Right cardiac atrium (tissue), 5 donors: Measurements from ENCODE around the gene TNN. TPM values are rescaled to one million over a fixed set of nuclear protein-coding genes. Genes with fewer than 3 reads are reported as not detected.

Experiments used
- ATAC-seq, 2 donors: fragments of 200-7000 bp; cut with Tn5 transposase; one replicate each; pipeline versions ENCODE4 v1.8.0 to v1.9.1; 2020; ENCODE audit warnings: moderate library complexity in 2 of 2, mild to moderate bottlenecking in 1 of 2
- DNase-seq, 3 donors: peaks; one replicate each; pipeline ENCODE4 v3.0.0-alpha.2; 2020
- H3K27ac ChIP-seq: one replicate; pipeline ENCODE4 v1.5.1; 2013; ENCODE audit warnings: mild to moderate bottlenecking, low read length, control low read depth, moderate library complexity
- H3K27me3 ChIP-seq: one replicate; pipeline ENCODE4 v1.6.1; 2013; ENCODE audit not compliant: control insufficient read depth, insufficient read depth
- H3K4me1 ChIP-seq: one replicate; pipeline ENCODE4 v1.6.1; 2013; ENCODE audit warnings: low read length; ENCODE audit not compliant: control insufficient read depth, insufficient read depth
- H3K4me3 ChIP-seq: one replicate; pipeline ENCODE4 v1.5.1; 2013; ENCODE audit warnings: low read length, control low read depth
- H3K9me3 ChIP-seq: one replicate; pipeline ENCODE4 v1.6.1; 2013; ENCODE audit warnings: low read length; ENCODE audit not compliant: control insufficient read depth
- WGBS: extraction: QIAGEN DNeasy Blood & Tissue Kit; methylation state at CpG from one replicate; pipeline ENCODE4 v1.1.7; 2013; 5-methylcytosine and 5-hydroxymethylcytosine counted together
- intact Hi-C, 4 donors: fragments of 100-400 bp; cut with DNase I; formaldehyde crosslinking; loops; one replicate each; pipeline versions ENCODE4 v1.11.0 to v1.14.0; 2022 to 2023
- polyA plus RNA-seq: library from polyadenylated mRNA; stranded (reverse); fragments of 200-250 nt; gene quantifications from one replicate; pipeline ENCODE4 v1.2.3, GENCODE V29; 2013
- total RNA-seq, 4 donors: library from RNA; stranded (reverse); fragmentation: NEBNext Ultra II Directional; extraction: Animal tissue kit (Norgen Biotek cat#: 25700); gene quantifications; one replicate each; pipeline ENCODE4 v1.2.1, GENCODE V29; 2021
- donor health status: healthy with polysubstance abuse.
- donor health status: DM: no; HTN: yes; CAD: no.
- donor health status: DM: no; HTN: no; CAD: no.
- donor health status: DM: no; HTN: yes; CAD: no; lungs with severe emphysema.
- donor health status: DM: yes; HTN: yes; CAD: no.

Gene TNN
- total and polyA plus RNA-seq, 5 donors, result 0.09 to 0.19 (median 0.13) TPM; not detected in 1

DNA sequence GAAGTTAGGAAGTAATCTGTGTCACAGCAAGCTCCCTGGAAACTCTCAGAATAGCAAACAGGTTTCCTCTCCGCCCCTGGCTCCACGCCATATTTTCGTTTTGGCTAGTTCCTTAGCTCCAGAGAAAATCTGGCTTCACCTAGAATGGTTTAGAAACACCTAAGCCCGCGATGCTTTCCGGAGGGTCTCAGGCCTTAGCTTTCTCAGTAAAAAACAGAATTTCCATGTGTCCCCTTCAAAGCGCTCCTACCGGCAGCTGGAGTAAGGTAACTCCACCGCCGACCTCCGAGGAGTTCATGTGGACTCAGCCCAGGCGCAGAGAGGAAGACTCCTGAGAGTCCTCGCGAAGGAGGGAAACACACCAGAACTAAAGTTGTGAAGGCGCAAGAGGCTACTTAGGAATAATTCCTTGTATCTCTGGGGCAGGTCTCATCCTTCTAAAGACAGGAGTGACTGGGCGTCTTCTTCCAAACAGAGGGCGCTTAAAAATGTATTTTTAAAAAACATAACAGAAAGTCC, 124.5 kb downstream of the TNN start:
- Histone ChIP-seq H3K4me1 (peaks cover 5% of the 10 kb centered on the region), H3K4me3 (peak overlapping the region; percentile 74), H3K9me3 (no peaks in the 10 kb centered on the region), H3K27me3 (no peaks in the 10 kb centered on the region), H3K27ac (peak overlapping the region; percentile 95)
- ATAC-seq (peak; percentile 30 to 32), DNase-seq (peak; percentile 61 to 82 (median 76))
- WGBS, result under 1% methylated on average over 17 of the region's 17 CpGs
- intact Hi-C loops, result loop anchor here in 1 of 4 donors (2.0 kb wide), 1 partner anchor 35 kb away; no protein-coding TSS in a partner anchor

GRCh38 chr1:175192630-175193526, 125.2 kb downstream of the TNN start, which contains the start of gene KIAA0040:
KIAA0040 (minus strand) TSS chr1:175192776; CDS start chr1:175161013, 31,763 bp downstream.
- H3K27me3 ChIP-seq, result no peaks in the 10 kb centered on the region
- DNase-seq (peak; percentile 84 to 92 (median 91)), ATAC-seq (peak; percentile 90 to 94)
- 3% methylated on average over 62 of the region's 62 CpGs for WGBS
- H3K4me1 ChIP-seq, result peaks cover 2% of the 10 kb centered on the region
- H3K9me3 ChIP-seq, result no peaks in the 10 kb centered on the region
- H3K27ac ChIP-seq, result peak within 1 kb of the TSS; percentile 95
- intact Hi-C loops, result loop anchor here in 1 of 4 donors (2.0 kb wide), 1 partner anchor 36 kb away; no protein-coding TSS in a partner anchor
- H3K4me3 ChIP-seq, result peak within 1 kb of the TSS; percentile 74

- DNase-seq (peak in 1 of 3 donors; percentile 47), ATAC-seq (peak in 1 of 2 donors; percentile 17)
- Histone ChIP-seq H3K9me3 (no peaks in the 10 kb centered on the region), H3K27ac (peak overlapping the region; percentile 95), H3K4me3 (peak overlapping the region; percentile 74), H3K27me3 (no peaks in the 10 kb centered on the region), H3K4me1 (peaks cover 2% of the 10 kb centered on the region)
- intact Hi-C loops, result loop anchor here in 1 of 4 donors (2.0 kb wide), 1 partner anchor 37 kb away; no protein-coding TSS in a partner anchor
- WGBS, result 59% methylated on average over 4 of the region's 4 CpGs
These were observed 125.9 kb downstream of the TNN start for GRCh38 chr1:175193527-175193910.

GRCh38 chr1:175195281-175195680, 127.6 kb downstream of the TNN start:
- H3K27me3 ChIP-seq, result no peaks in the 10 kb centered on the region
- DNase-seq (no peak), ATAC-seq (no peak)
- no peak overlapping the region for H3K4me3 ChIP-seq
- H3K4me1 ChIP-seq, result peaks cover 6% of the 10 kb centered on the region
- no peak overlapping the region for H3K27ac ChIP-seq
- intact Hi-C loops, result no loop called here
- no peaks in the 10 kb centered on the region for H3K9me3 ChIP-seq
- WGBS, result 0% methylated on average over 1 of the region's 1 CpG

- H3K4me1 ChIP-seq, result peaks cover 9% of the 10 kb centered on the region
- DNase-seq (no peak), ATAC-seq (no peak)
- 68% methylated on average over 3 of the region's 3 CpGs for WGBS
- H3K27ac ChIP-seq, result no peak overlapping the region
- H3K9me3 ChIP-seq, result no peaks in the 10 kb centered on the region
- H3K27me3 ChIP-seq, result no peaks in the 10 kb centered on the region
- intact Hi-C loops, result no loop called here
- no peak overlapping the region for H3K4me3 ChIP-seq
These were observed 128.2 kb downstream of the TNN start for GRCh38 chr1:175195798-175196197.

GRCh38 chr1:175197531-175197930, 129.9 kb downstream of the TNN start:
- DNase-seq (no peak), ATAC-seq (no peak)
- WGBS, result 67% methylated on average over 2 of the region's 2 CpGs
- intact Hi-C loops, result no loop called here
- Histone ChIP-seq H3K4me3 (no peak overlapping the region), H3K4me1 (peaks cover 13% of the 10 kb centered on the region), H3K27me3 (no peaks in the 10 kb centered on the region), H3K9me3 (no peaks in the 10 kb centered on the region), H3K27ac (peak overlapping the region; percentile 1)

Other genes with a start within 250 kb of the TNN start
- gene CACYBP, start 67.9 kb upstream of the TNN start, total RNA-seq, result 10 to 100 TPM; 52.9 to 81.1 (median 73.4) TPM
- 72.9 TPM for gene CACYBP, start 67.9 kb upstream of the TNN start, polyA plus RNA-seq
- 10 to 100 TPM; 23.8 to 30.0 (median 26.7) TPM for gene MRPS14, start 44.4 kb upstream of the TNN start, total RNA-seq
- 23.7 TPM for gene MRPS14, start 44.4 kb upstream of the TNN start, polyA plus RNA-seq
- 10 to 100 TPM; 17.6 to 36.0 (median 22.3) TPM for gene KIAA0040, start 124.9 kb downstream of the TNN start, total RNA-seq
- 7.5 TPM for gene KIAA0040, start 124.9 kb downstream of the TNN start, polyA plus RNA-seq